Stimulated activated CD4-positive, alpha-beta T cell treated with anti-CD3 and anti-CD28 coated beads, Interleukin-2, amount 100 ng/mL, for 24 hours (primary cell): ENCODE measurements around the gene GLIS1.
"Not testable (repeated sequence)": the region's sequence is repeated elsewhere in the genome, so short reads cannot be mapped to it uniquely, and the experiment has no call there.

Experiments
- DNase-seq, 2 donors: peaks; one replicate each; pipeline ENCODE4 v3.0.0-alpha.2; 2020

Gene GLIS1

DNA sequence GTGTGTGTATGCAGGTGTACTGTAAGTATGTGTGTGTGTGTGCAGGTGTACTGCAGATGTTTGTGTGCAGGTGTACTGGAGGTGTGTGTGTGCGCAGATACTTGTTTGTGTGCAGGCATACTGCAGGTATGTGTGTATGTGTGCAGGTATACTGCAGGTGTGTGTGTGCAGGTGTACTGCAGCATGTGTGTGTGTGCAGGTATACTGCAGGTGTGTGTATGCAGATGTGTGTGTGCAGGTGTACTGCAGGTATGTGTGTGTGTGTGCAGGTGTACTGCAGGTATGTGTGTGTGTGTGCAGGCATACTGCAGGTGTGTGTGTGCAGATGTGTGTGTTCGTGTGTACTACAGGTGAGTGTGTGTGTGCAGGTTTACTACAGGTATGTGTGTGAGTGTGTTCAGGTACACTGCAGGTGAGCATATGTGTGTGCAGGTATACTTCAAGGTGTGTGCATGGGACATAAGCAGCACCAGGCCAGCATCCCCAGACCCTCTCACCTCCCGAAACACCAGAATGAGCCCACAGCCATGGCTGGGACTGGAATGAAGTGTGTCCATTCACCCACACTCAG is 182.2 kb downstream of the GLIS1 start:
- DNase-seq, result no peak

DNA sequence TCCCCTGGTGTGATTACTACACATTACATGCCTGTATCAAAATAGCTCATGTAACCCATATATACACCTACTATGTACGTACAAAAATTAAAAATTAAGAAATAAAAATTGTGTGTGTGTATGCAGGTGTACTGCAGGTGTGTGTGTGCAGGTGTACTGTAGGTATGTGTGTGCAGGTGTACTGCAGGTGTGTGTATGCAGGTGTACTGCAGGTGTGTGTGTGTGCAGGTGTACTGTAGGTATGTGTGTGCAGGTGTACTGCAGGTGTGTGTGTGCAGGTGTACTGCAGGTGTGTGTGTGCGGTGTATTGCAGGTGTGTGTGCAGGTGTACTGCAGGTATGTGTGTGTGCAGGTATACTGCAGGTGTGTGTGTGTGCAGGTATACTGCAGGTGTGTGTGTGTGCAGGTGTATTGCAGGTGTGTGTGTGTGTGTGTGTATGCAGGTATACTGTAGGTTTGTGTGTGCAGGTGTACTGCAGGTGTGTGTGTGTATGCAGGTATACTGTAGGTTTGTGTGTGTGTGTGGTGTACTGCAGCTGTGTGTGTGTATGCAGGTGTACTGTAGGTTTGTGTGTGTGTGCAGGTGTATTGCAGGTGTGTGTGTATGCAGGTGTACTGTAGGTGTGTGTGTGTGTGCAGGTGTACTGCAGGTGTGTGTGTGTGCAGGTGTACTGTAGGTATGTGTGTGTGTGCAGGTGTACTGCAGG is 183.2 kb downstream of the GLIS1 start:
- DNase-seq, result not testable (repeated sequence)

DNA sequence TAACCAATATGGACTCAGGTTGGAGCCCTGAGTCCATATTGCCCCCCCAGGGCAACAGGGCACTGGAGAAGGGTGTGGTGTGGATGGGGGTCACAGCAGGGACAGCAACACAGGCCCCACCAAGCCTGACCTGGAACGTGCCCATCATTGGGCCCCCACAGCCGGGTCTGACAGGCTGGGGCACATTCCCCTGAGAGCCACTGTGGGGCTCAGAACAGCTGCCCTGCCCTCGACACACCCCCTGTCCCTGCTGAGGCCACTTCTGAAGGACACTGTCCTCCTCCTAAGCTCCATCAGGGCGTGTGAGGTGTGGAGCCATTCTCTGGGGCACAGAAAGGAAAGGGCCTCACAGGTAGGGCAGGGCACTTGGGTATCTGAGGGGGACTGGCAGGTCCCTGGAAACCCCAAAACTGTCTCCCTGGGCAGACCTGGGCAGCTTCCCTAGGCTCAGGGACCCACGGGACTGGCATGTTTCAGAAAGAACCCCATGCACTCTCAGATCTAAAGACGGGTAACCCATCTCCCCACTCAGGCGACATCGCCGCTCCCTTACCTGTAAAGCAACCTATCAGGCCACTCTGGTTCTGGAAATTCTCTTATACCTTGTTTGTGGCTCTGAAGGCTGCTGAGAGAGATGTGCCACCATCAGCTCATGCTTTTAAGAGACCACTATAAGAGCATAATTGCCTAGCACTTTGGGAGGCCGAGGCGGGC is 184.2 kb downstream of the GLIS1 start:
- DNase-seq, result no peak

- DNase-seq, result no peak
These were observed 185.0 kb downstream of the GLIS1 start for GRCh38 chr1:53553734-53554509.

DNA sequence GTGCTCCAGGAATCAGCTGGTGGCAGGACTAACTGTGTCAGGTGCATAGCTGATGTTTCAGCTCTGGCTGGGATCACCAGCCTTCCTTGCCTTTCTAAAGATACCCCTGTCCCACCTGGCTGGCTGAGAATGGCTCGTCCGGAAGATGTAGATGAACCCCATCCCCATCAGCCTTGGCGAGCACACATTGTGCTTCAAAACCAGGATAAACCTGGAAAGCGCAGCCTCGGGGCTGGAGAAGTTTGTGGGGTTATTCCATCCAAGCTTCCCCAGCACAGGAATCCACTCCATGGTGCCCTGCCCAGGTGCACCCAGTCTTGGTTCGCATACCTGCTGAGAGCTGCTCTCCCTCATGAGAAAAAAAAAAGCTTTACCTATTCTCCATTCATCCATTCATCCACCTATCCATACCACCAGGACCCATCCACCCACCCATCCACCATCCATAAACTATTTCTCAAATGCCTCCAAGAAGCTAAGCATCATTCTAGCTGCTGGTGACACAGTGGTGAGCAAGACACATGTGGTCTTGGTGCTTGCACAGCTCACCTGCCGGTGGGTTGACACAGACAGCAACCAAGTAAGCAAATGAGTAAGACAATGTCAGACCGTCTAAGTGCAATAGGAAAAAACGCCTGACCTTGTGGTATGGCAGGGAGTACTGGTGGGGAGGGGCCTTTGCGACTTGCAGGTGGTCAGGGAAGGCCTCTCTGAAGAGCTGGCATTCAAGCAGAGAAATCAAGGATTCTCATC is 185.8 kb downstream of the GLIS1 start:
- no peak for DNase-seq

DNA sequence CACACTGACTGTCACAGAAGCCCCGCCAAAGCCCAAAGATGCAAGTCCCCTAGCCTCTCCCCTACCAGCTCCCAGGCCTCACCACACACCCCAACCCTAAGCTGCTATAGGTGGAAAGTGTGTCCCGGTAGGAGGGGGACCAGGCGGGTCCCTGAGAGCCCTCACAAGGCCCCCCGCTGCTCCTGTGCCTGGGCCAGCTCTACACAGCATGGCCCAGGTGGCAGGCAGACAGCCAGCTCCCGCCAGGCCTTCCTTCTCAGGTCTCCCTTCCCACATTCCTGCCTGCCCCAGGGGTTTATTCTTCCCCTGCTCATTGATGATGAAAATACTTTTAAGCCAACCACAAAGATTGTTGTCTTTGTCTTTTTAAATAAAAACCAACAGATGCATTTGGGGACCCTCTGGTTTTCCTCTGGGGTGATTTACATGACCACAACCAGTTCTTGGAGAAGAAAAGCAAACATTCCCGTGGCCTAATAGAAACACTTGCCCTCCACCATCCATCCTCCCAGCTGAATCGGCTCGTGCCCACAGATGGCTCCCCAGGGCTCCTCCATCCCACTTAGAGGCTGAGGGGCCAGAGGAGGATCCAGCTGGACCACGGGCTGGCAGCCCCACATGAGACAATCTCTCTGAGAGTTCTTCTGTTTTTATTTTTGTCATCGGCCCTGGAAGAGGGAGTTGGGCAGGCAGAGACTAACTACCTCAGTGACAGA is 186.7 kb downstream of the GLIS1 start:
- DNase-seq, result no peak

DNA sequence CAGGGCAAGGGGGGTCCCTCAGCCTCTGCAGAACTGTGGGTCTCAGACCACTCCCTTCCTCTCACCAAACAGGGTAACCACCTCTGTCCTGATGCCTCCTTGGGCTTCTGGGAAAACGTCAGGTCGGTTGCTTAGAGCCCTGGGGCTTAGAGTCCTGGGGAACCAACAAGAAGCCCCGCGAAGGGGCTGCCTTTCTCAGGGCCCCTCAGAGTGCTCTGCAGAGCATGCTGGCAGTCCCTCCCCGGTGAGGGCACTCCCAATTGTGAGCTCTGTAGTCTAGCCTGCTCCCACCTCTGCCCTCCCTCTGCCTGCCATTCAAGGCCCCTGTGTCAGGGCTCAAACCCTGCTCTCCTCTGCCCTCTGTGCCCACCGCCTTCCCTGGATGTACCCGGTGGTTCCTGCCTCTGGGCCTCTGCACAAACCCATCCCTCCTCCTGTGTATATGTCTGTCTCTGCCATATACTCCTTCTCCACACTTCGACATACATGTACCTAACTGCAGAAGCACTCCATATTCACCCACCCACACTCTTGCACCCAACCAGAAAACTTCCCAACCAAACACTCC is 187.5 kb downstream of the GLIS1 start:
- no peak for DNase-seq

GRCh38 chr1:53550201-53550741 is 188.7 kb downstream of the GLIS1 start:
- DNase-seq, result no peak

GRCh38 chr1:53549781-53550180 is 189.2 kb downstream of the GLIS1 start:
- no peak for DNase-seq

DNA sequence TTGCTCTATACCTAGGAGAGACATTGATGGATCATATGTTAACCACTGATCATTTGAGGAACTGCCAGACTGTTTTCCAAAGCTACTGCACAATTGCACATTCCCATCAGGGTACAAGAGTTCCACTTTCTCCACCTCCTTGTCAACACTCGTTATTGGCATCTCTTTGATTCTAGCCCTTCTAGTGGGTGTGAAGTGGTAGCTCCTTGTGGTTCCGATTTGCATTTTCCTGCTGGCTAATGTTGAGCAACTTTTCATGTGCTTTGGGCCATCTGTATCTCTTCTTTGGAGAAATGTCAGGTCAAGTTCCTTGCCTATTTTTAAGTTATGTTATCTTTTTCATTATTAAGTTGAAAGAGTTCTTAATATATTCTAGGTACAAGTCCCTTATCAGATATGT is 189.7 kb downstream of the GLIS1 start:
- no peak for DNase-seq

DNA sequence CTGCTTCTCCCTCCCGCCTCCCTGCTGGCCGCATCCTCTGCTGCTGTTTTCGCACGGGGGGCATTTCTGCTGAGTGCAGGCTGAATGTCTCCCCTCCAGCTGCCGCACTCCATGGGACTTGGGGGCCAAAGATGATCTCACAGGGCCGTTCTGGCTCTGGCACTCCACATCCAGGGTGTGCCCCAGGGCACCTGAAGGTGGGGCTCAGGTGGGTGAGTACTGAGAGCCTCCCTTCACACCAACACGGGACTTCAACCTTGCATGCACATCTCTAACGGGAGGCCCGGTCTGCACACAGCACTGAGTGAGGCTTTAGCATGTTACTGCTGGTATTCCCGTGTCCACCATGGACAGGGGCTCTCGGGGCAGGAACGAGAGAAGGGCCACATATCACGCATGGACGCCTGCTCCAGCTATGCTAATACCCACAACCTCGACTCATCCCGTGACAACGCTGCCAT is 190.9 kb downstream of the GLIS1 start:
- DNase-seq, result no peak

DNA sequence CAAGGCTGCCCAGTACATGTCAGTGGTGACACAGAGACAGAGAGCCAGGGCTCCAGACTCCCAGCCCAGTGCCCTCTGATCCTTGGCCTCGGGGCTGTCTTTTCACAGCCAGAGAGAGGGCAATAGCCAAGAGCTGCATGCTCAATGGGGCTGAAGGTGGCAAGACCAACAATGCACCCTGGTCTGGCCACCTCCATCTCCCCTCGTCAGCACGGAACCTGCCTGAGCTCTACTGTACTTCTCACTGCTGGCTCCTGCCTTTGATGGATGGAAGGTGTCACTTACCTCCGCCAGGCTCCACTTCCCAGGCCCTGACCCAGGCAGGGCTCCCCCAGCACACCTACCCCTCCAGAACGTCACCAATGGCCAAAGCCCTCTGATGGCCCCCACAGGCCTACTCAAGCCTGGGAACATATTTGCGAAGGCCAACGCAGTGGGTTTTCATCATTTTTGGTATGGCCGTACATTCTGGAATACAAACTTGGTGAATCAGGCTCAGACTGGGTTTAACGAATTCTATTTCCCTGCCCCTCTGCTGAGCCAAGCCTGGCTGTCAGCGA is 191.7 kb downstream of the GLIS1 start:
- DNase-seq, result no peak

DNA sequence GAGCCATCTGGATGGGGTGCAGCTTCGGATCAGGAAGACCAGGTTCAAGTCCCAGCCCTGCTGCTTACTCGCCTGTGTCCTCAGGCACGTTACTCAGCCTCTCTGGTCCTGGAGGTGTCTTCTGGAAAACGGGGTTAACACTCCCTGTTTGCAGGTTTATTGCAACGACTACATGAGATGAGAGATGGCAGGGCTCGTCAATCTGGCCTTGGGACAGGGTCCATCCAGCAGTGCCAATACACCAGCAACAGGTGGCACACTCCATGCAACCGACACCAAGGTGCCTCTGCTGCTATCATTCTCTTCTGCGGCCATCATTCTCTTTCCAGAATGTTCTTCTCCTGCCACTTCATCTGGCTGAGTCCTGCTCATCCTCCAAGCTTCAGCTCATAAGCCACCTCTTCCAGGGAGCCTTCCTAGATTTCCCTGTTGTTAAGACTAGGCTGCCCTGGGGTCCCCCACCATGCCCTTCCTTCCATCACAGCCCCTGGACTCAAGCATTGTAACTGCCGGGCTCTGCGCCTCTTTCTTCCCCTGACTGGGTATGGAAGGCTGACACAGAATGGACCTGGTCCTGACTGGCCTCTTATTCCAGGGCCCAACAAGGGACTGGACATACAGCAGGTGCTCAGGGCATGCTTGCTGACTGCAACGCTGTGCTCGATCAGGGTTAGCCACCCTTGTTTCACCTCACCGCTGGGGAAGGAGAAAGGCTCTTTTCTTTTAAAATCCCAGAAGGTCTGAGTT is 192.4 kb downstream of the GLIS1 start:
- no peak for DNase-seq

DNA sequence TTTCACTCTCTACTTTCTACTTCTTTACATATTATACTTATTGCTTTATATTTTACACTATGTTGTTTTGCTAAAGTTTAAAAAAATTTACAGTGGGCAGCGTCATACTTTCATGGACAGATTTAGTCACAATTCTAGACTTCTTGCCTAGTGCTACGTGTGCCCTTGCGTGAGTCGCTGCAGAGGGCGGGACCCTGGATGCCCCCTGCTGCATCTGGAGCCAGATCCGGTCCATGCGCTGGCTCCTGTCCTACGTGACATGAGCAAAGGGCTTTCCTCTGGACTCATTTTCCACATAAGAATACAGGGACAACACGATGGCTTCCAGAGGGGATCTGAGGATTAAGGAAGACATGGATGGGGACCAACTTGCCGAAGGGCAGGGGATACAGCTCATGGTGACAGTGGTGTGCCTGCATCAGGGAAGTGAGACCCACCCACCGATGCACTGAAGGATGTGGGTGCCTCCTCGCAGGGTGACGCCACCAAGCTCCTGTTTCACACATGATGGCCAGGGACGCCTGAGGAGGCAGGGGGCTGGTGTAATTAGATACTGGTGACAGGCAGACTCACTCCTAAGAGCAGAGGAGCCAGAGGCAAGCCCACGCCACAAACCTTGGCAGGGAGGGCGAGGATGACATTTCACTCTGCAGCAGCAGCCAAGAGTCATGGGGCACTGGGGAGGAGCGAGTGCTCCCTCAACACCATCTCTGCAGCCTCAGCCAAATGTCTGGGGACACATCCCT is 193.1 kb downstream of the GLIS1 start:
- DNase-seq, result no peak

- DNase-seq, result no peak
These were observed 194.0 kb downstream of the GLIS1 start for GRCh38 chr1:53544728-53545515.

GRCh38 chr1:53543778-53544695 is 194.9 kb downstream of the GLIS1 start:
- no peak for DNase-seq

GRCh38 chr1:53543130-53543777 is 195.7 kb downstream of the GLIS1 start:
- DNase-seq, result no peak
